ENCODE measurements around the gene MACROD2.

Gene MACROD2

GRCh38 chr20:15317546-15318232, 1322.4 kb downstream of the MACROD2 start:
- Histone ChIP-seq H3K36me3 (ENCODE audit: insufficient read depth, low read length) (no peaks in the 10 kb centered on the region), H3K4me1 (ENCODE audit: insufficient read depth, low read length) (no peaks in the 10 kb centered on the region), H3K4me3 (ENCODE audit: low read length) (no peak overlapping the region), H3K27me3 (ENCODE audit: insufficient read depth, low read length) (no peaks in the 10 kb centered on the region), H2AFZ (ENCODE audit: low read depth, low read length) (no peak overlapping the region), H3K9me3 (ENCODE audit: low read length) (no peaks in the 10 kb centered on the region)

GRCh38 chr20:15318682-15319081, 1323.4 kb downstream of the MACROD2 start:
- no peaks in the 10 kb centered on the region for H3K4me1 ChIP-seq (ENCODE audit: insufficient read depth, low read length)
- no peak overlapping the region for H2AFZ ChIP-seq (ENCODE audit: low read depth, low read length)
- H3K4me3 ChIP-seq (ENCODE audit: low read length): no peak overlapping the region
- H3K36me3 ChIP-seq (ENCODE audit: insufficient read depth, low read length): no peaks in the 10 kb centered on the region
- no peaks in the 10 kb centered on the region for H3K9me3 ChIP-seq (ENCODE audit: low read length)
- H3K27me3 ChIP-seq (ENCODE audit: insufficient read depth, low read length): no peaks in the 10 kb centered on the region

- H3K4me1 ChIP-seq (ENCODE audit: insufficient read depth, low read length): no peaks in the 10 kb centered on the region
These were observed 1324.1 kb downstream of the MACROD2 start for GRCh38 chr20:15319439-15319838.

GRCh38 chr20:15320941-15321340, 1325.6 kb downstream of the MACROD2 start:
- H3K4me3 ChIP-seq (ENCODE audit: low read length): no peak overlapping the region
- H2AFZ ChIP-seq (ENCODE audit: low read depth, low read length): no peak overlapping the region
- no peaks in the 10 kb centered on the region for H3K4me1 ChIP-seq (ENCODE audit: insufficient read depth, low read length)
- H3K27me3 ChIP-seq (ENCODE audit: insufficient read depth, low read length): no peaks in the 10 kb centered on the region
- H3K9me3 ChIP-seq (ENCODE audit: low read length): no peaks in the 10 kb centered on the region
- no peaks in the 10 kb centered on the region for H3K36me3 ChIP-seq (ENCODE audit: insufficient read depth, low read length)

More at GRCh38 chr20:15319439-15319838, 1324.1 kb downstream of the MACROD2 start:
- H2AFZ ChIP-seq (ENCODE audit: low read depth, low read length): no peak overlapping the region
- no peaks in the 10 kb centered on the region for H3K27me3 ChIP-seq (ENCODE audit: insufficient read depth, low read length)
- no peaks in the 10 kb centered on the region for H3K9me3 ChIP-seq (ENCODE audit: low read length)
- no peak overlapping the region for H3K4me3 ChIP-seq (ENCODE audit: low read length)
- no peaks in the 10 kb centered on the region for H3K36me3 ChIP-seq (ENCODE audit: insufficient read depth, low read length)

- Histone ChIP-seq H3K27me3 (ENCODE audit: insufficient read depth, low read length) (no peaks in the 10 kb centered on the region), H3K36me3 (ENCODE audit: insufficient read depth, low read length) (no peaks in the 10 kb centered on the region), H3K9me3 (ENCODE audit: low read length) (no peaks in the 10 kb centered on the region), H3K4me3 (ENCODE audit: low read length) (no peak overlapping the region), H2AFZ (ENCODE audit: low read depth, low read length) (no peak overlapping the region), H3K4me1 (ENCODE audit: insufficient read depth, low read length) (no peaks in the 10 kb centered on the region)
These were observed 1331.8 kb downstream of the MACROD2 start for GRCh38 chr20:15327123-15327522.

GRCh38 chr20:15328084-15328483, 1332.8 kb downstream of the MACROD2 start:
- H3K9me3 ChIP-seq (ENCODE audit: low read length): no peaks in the 10 kb centered on the region
- H3K36me3 ChIP-seq (ENCODE audit: insufficient read depth, low read length): no peaks in the 10 kb centered on the region
- no peak overlapping the region for H2AFZ ChIP-seq (ENCODE audit: low read depth, low read length)
- H3K4me1 ChIP-seq (ENCODE audit: insufficient read depth, low read length): no peaks in the 10 kb centered on the region
- no peak overlapping the region for H3K4me3 ChIP-seq (ENCODE audit: low read length)
- H3K27me3 ChIP-seq (ENCODE audit: insufficient read depth, low read length): no peaks in the 10 kb centered on the region

GRCh38 chr20:15332711-15333160, 1337.4 kb downstream of the MACROD2 start:
- Histone ChIP-seq H3K9me3 (ENCODE audit: low read length) (no peaks in the 10 kb centered on the region), H3K36me3 (ENCODE audit: insufficient read depth, low read length) (no peaks in the 10 kb centered on the region), H2AFZ (ENCODE audit: low read depth, low read length) (no peak overlapping the region), H3K27me3 (ENCODE audit: insufficient read depth, low read length) (no peaks in the 10 kb centered on the region), H3K4me3 (ENCODE audit: low read length) (no peak overlapping the region), H3K4me1 (ENCODE audit: insufficient read depth, low read length) (no peaks in the 10 kb centered on the region)

GRCh38 chr20:15333170-15333569, 1337.9 kb downstream of the MACROD2 start:
- Histone ChIP-seq H3K4me3 (ENCODE audit: low read length) (no peak overlapping the region), H2AFZ (ENCODE audit: low read depth, low read length) (no peak overlapping the region), H3K4me1 (ENCODE audit: insufficient read depth, low read length) (no peaks in the 10 kb centered on the region), H3K27me3 (ENCODE audit: insufficient read depth, low read length) (no peaks in the 10 kb centered on the region), H3K36me3 (ENCODE audit: insufficient read depth, low read length) (no peaks in the 10 kb centered on the region), H3K9me3 (ENCODE audit: low read length) (no peaks in the 10 kb centered on the region)

- Histone ChIP-seq H2AFZ (ENCODE audit: low read depth, low read length) (no peak overlapping the region), H3K9me3 (ENCODE audit: low read length) (no peaks in the 10 kb centered on the region), H3K36me3 (ENCODE audit: insufficient read depth, low read length) (no peaks in the 10 kb centered on the region), H3K27me3 (ENCODE audit: insufficient read depth, low read length) (no peaks in the 10 kb centered on the region), H3K4me1 (ENCODE audit: insufficient read depth, low read length) (no peaks in the 10 kb centered on the region), H3K4me3 (ENCODE audit: low read length) (no peak overlapping the region)
These were observed 1340.7 kb downstream of the MACROD2 start for GRCh38 chr20:15336011-15336410.

- no peaks in the 10 kb centered on the region for H3K9me3 ChIP-seq (ENCODE audit: low read length)
- no peaks in the 10 kb centered on the region for H3K36me3 ChIP-seq (ENCODE audit: insufficient read depth, low read length)
- H2AFZ ChIP-seq (ENCODE audit: low read depth, low read length): no peak overlapping the region
- H3K27me3 ChIP-seq (ENCODE audit: insufficient read depth, low read length): no peaks in the 10 kb centered on the region
- H3K4me3 ChIP-seq (ENCODE audit: low read length): no peak overlapping the region
- no peaks in the 10 kb centered on the region for H3K4me1 ChIP-seq (ENCODE audit: insufficient read depth, low read length)
These were observed 1341.2 kb downstream of the MACROD2 start for GRCh38 chr20:15336536-15336935.

GRCh38 chr20:15339264-15339663, 1343.9 kb downstream of the MACROD2 start:
- Histone ChIP-seq H3K4me3 (ENCODE audit: low read length) (no peak overlapping the region), H3K27me3 (ENCODE audit: insufficient read depth, low read length) (no peaks in the 10 kb centered on the region), H2AFZ (ENCODE audit: low read depth, low read length) (no peak overlapping the region), H3K36me3 (ENCODE audit: insufficient read depth, low read length) (no peaks in the 10 kb centered on the region), H3K9me3 (ENCODE audit: low read length) (no peaks in the 10 kb centered on the region), H3K4me1 (ENCODE audit: insufficient read depth, low read length) (no peaks in the 10 kb centered on the region)

- Histone ChIP-seq H3K36me3 (ENCODE audit: insufficient read depth, low read length) (no peaks in the 10 kb centered on the region), H3K27me3 (ENCODE audit: insufficient read depth, low read length) (no peaks in the 10 kb centered on the region), H3K4me3 (ENCODE audit: low read length) (no peak overlapping the region), H3K9me3 (ENCODE audit: low read length) (peaks cover 1% of the 10 kb centered on the region), H2AFZ (ENCODE audit: low read depth, low read length) (no peak overlapping the region), H3K4me1 (ENCODE audit: insufficient read depth, low read length) (no peaks in the 10 kb centered on the region)
These were observed 1347.7 kb downstream of the MACROD2 start for GRCh38 chr20:15342991-15343523.

- no peak overlapping the region for H3K4me3 ChIP-seq (ENCODE audit: low read length)
- no peaks in the 10 kb centered on the region for H3K4me1 ChIP-seq (ENCODE audit: insufficient read depth, low read length)
- no peaks in the 10 kb centered on the region for H3K36me3 ChIP-seq (ENCODE audit: insufficient read depth, low read length)
- no peaks in the 10 kb centered on the region for H3K27me3 ChIP-seq (ENCODE audit: insufficient read depth, low read length)
- peaks cover 2% of the 10 kb centered on the region for H3K9me3 ChIP-seq (ENCODE audit: low read length)
- H2AFZ ChIP-seq (ENCODE audit: low read depth, low read length): no peak overlapping the region
These were observed 1350.0 kb downstream of the MACROD2 start for GRCh38 chr20:15345287-15345686.
